ENCODE measurements around the gene EEA1. TPM values are rescaled to one million over a fixed set of nuclear protein-coding genes. Genes with fewer than 3 reads are reported as not detected.

Gene EEA1
- total and polyA plus RNA-seq, 10 of the 15 experiments (the other 5 are each of a cell fraction or from before 2014, with no cell fraction given) = 5.5 to 40.3 (median 13.5) TPM

DNA sequence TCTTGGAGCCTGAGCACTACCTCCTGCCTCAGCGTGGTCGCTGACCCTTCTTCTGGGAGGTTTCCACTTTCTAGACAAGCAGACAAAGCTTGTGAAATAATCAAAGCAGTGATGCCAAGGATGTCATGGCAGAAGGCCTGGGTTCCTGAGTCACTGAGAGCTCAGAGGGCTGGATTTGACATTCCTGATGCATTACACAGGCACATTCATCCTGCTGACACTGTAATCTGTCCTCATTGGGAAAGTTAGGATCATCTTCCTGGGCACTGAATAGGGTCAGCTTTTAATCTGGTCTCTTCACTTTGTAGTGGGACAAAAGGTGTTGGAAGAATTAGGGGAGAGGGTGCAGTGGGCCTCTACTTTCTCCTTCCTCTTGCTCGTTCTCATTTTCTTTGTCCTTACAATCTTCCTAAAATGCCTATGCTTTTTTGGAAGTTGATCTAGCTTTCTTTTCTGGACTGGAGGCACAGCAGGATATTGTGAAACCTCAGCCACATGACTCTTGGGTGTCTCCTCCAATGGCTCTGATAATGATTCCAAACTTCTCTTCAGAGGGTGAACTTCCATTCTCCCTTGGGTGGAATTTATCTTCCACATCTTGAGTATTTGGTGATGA, 29.6 kb downstream of the EEA1 start:
- no peak overlapping the region for H3K27ac ChIP-seq (ENCODE audit: control insufficient read depth, insufficient read depth)
- TSS peak; percentile 44 for BruUV-seq (replicated peaks)
- no peak overlapping the region for H3K9ac ChIP-seq (ENCODE audit: control insufficient read depth, insufficient read depth, low read length)
- 88% methylated on average over 3 of the region's 3 CpGs for WGBS (ENCODE audit: insufficient coverage, insufficient replicate concordance, low lambda C conversion rate, missing lambda C conversion rate)
- ChIA-PET SMC1A (ENCODE audit: uncharacterized antibody, unreplicated experiment) (interaction anchor here (0.9 to 1.7 kb wide), 4 partner anchors 9 to 88 kb away, joined by 3 to 5 read pairs (median 4); no protein-coding TSS in a partner anchor), POLR2A (interaction anchor here (0.9 kb wide), 1 partner anchor 14 kb away, joined by 4 read pairs; no protein-coding TSS in a partner anchor), CTCF (interaction anchor here (0.6 to 0.7 kb wide), 2 partner anchors 114 to 557 kb away, joined by 3 to 4 read pairs; no protein-coding TSS in a partner anchor), RAD21 (ENCODE audit: unreplicated experiment) (interaction anchor here (1.1 kb wide), 1 partner anchor 27 kb away, joined by 3 read pairs; no protein-coding TSS in a partner anchor)
- in situ Hi-C loops (cut with MboI) = no loop called here
- H3K9me3 ChIP-seq (replicated peaks; ENCODE audit: control insufficient read depth, insufficient read depth, low read length) = no peaks in the 10 kb centered on the region; the same call in 1 of the 3 replicates
- no peak overlapping the region for H3K4me2 ChIP-seq (ENCODE audit: control insufficient read depth, insufficient read depth)
- H3K36me3 ChIP-seq (ENCODE audit: control insufficient read depth in 2 of 2, insufficient read depth in 2 of 2, low read length in 1 of 2) = no peaks in the 10 kb centered on the region; a peak in 1 of 4 replicates
- no peaks in the 10 kb centered on the region for H3K27me3 ChIP-seq (replicated peaks in 1 of 2; ENCODE audit: control insufficient read depth in 2 of 2, insufficient read depth in 2 of 2, low read length in 1 of 2)
- no peak overlapping the region for H2AFZ ChIP-seq (ENCODE audit: control insufficient read depth, low read depth, low read length)
- FAIRE-seq (no peak), ATAC-seq (no peak; the same call in 2 of the 3 replicates), DNase-seq (ENCODE audit: low read depth, low spot score) (no peak)
- H3K4me1 ChIP-seq (ENCODE audit: control insufficient read depth, insufficient read depth, low read length) = peaks cover 3% of the 10 kb centered on the region; the same call in 1 of the 2 replicates
- peaks cover 11% of the 10 kb centered on the region for H3K79me2 ChIP-seq (ENCODE audit: control insufficient read depth, insufficient read depth, low read length)
- no peak overlapping the region for H3K4me3 ChIP-seq
- intact Hi-C loops (cut with micrococcal nuclease; ENCODE audit: unreplicated experiment) = no loop called here
- no peaks in the 10 kb centered on the region for H4K20me1 ChIP-seq (ENCODE audit: control insufficient read depth, insufficient read depth)
- TF ChIP-seq TCF12 (IDR thresholded peaks at IDR 0.05; ENCODE audit: low read depth, low read length) (no peak), ZNF24 (IDR thresholded peaks at IDR 0.05) (no peak), ZSCAN29 (IDR thresholded peaks at IDR 0.05) (no peak), CEBPZ (IDR thresholded peaks at IDR 0.05; ENCODE audit: low read depth, low read length) (no peak), BCL3 (IDR thresholded peaks at IDR 0.05; ENCODE audit: borderline replicate concordance, insufficient read depth, low read depth, low read length, poor library complexity, severe bottlenecking) (no peak), NFYA (IDR thresholded peaks at IDR 0.05; ENCODE audit: borderline replicate concordance, low read depth, low read length) (no peak), SRF (IDR thresholded peaks at IDR 0.05; ENCODE audit: low read depth in 2 of 2, low read length in 2 of 2) (no peak), ATF7 (IDR thresholded peaks at IDR 0.05; ENCODE audit: low read depth) (no peak), ZNF207 (IDR thresholded peaks at IDR 0.05; ENCODE audit: borderline replicate concordance) (no peak), ETV6 (conservative IDR thresholded peaks at IDR 0.05 in 1 of 2, IDR thresholded peaks at IDR 0.05 in 1 of 2; ENCODE audit: borderline replicate concordance in 1 of 2, low read depth in 1 of 2) (no peak), IRF5 (IDR thresholded peaks at IDR 0.05; ENCODE audit: borderline replicate concordance) (no peak), HSF1 (IDR thresholded peaks at IDR 0.05; ENCODE audit: low read depth, low read length) (no peak)
- TF ChIP-seq, protein P1, sequence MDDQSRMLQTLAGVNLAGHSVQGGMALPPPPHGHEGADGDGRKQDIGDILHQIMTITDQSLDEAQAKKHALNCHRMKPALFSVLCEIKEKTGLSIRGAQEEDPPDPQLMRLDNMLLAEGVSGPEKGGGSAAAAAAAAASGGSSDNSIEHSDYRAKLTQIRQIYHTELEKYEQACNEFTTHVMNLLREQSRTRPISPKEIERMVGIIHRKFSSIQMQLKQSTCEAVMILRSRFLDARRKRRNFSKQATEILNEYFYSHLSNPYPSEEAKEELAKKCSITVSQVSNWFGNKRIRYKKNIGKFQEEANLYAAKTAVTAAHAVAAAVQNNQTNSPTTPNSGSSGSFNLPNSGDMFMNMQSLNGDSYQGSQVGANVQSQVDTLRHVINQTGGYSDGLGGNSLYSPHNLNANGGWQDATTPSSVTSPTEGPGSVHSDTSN (IDR thresholded peaks at IDR 0.05; ENCODE audit: insufficient replicate concordance, low read depth, low read length) = no peak
